B cell (primary cell): ENCODE data around the gene SYMPK.

ENCODE experiments used
- EZH2 ChIP-seq: IDR thresholded peaks from 2 replicates; pipeline ENCODE4 v1.6.1; 2012; ENCODE audit warnings: borderline replicate concordance, low read depth, mild to moderate bottlenecking, moderate library complexity, low read length; ENCODE audit not compliant: insufficient read depth, poor library complexity, severe bottlenecking
- TF ChIP-seq, protein P1 (sequence below): fragments of 200-600 bp; IDR thresholded peaks from one replicate; pipeline ENCODE4 v1.8.0; 2022; ENCODE audit warnings: antibody characterized with exemption, mild to moderate bottlenecking

GRCh38 chr19:45878043-45878794 lies 15.3 kb upstream of the SYMPK start:
- TF ChIP-seq, protein P1, sequence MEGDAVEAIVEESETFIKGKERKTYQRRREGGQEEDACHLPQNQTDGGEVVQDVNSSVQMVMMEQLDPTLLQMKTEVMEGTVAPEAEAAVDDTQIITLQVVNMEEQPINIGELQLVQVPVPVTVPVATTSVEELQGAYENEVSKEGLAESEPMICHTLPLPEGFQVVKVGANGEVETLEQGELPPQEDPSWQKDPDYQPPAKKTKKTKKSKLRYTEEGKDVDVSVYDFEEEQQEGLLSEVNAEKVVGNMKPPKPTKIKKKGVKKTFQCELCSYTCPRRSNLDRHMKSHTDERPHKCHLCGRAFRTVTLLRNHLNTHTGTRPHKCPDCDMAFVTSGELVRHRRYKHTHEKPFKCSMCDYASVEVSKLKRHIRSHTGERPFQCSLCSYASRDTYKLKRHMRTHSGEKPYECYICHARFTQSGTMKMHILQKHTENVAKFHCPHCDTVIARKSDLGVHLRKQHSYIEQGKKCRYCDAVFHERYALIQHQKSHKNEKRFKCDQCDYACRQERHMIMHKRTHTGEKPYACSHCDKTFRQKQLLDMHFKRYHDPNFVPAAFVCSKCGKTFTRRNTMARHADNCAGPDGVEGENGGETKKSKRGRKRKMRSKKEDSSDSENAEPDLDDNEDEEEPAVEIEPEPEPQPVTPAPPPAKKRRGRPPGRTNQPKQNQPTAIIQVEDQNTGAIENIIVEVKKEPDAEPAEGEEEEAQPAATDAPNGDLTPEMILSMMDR = no peak
- TF ChIP-seq EZH2 = no peak
